Endothelial cell of umbilical vein (primary cell): ENCODE data around the gene GNAL.

Experiments used
- EZH2 ChIP-seq: IDR thresholded peaks from 2 replicates; pipeline ENCODE4 v1.6.1; 2012; ENCODE audit warnings: borderline replicate concordance, low read depth, mild to moderate bottlenecking, moderate library complexity, low read length, inconsistent platforms; ENCODE audit not compliant: severe bottlenecking
- FOS ChIP-seq: IDR thresholded peaks from 2 replicates; pipeline ENCODE4 v1.6.1; 2011; ENCODE audit warnings: mild to moderate bottlenecking, low read length, moderate library complexity, borderline replicate concordance; ENCODE audit not compliant: insufficient read depth
- GATA2 ChIP-seq: IDR thresholded peaks from 2 replicates; pipeline ENCODE4 v1.7.0; 2011; ENCODE audit warnings: low read depth, mild to moderate bottlenecking, moderate library complexity, mixed read lengths, low read length; ENCODE audit not compliant: insufficient read length, insufficient read depth
- JUN ChIP-seq: IDR thresholded peaks from 2 replicates; pipeline ENCODE4 v1.6.1; 2011; ENCODE audit warnings: borderline replicate concordance, low read depth; ENCODE audit not compliant: insufficient read length, insufficient read depth
- MYC ChIP-seq: IDR thresholded peaks from one replicate; pipeline ENCODE4 v1.6.1; 2011; ENCODE audit warnings: mild to moderate bottlenecking, low read depth, low read length
- POLR2A ChIP-seq: IDR thresholded peaks from 2 replicates; pipeline ENCODE4 v1.6.1; 2012; ENCODE audit warnings: low read depth, mild to moderate bottlenecking, control low read depth, low read length
- POLR2AphosphoS5 ChIP-seq: IDR thresholded peaks from 2 replicates; pipeline ENCODE4 v1.6.1; 2012; ENCODE audit warnings: low read depth, mild to moderate bottlenecking, control low read depth, low read length, moderate library complexity; ENCODE audit not compliant: insufficient read depth
- TF ChIP-seq, protein P1 (sequence below), 2 donors: IDR thresholded peaks; 1 replicate in 1 of 2; 2 replicates in 1 of 2; pipeline ENCODE4 v1.5.1; 2011; ENCODE audit warnings: low read length in 2 of 2, mild to moderate bottlenecking in 2 of 2, moderate library complexity in 2 of 2, control low read depth in 1 of 2, inconsistent platforms in 1 of 2, low read depth in 1 of 2; ENCODE audit not compliant: insufficient read depth in 1 of 2; ENCODE audit errors: extremely low read depth in 1 of 2
- TF ChIP-seq, protein P2 (sequence below): IDR thresholded peaks from 2 replicates; pipeline ENCODE4 v1.6.1; 2011; ENCODE audit not compliant: insufficient read depth, insufficient read length

DNA sequence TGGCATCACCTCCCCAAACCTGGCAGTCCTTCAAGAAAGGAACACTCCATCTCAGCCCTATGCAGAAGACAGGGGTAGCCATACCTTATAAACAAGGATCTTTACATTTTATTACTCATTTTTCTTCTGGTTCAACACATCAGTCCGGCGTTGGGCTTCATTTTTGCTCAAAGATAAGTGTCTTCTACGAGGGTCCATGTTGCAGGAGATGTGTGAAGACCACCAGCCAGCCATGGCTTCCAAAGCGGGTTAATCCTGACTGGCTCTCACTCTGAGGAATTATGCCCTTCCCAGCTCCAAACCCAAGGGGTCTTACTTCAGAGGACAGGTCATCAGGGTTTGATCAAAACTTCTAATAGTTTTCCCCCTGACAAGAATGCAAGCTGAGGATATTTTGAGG is 23.9 kb upstream of the GNAL start:
- TF ChIP-seq, protein P1, sequence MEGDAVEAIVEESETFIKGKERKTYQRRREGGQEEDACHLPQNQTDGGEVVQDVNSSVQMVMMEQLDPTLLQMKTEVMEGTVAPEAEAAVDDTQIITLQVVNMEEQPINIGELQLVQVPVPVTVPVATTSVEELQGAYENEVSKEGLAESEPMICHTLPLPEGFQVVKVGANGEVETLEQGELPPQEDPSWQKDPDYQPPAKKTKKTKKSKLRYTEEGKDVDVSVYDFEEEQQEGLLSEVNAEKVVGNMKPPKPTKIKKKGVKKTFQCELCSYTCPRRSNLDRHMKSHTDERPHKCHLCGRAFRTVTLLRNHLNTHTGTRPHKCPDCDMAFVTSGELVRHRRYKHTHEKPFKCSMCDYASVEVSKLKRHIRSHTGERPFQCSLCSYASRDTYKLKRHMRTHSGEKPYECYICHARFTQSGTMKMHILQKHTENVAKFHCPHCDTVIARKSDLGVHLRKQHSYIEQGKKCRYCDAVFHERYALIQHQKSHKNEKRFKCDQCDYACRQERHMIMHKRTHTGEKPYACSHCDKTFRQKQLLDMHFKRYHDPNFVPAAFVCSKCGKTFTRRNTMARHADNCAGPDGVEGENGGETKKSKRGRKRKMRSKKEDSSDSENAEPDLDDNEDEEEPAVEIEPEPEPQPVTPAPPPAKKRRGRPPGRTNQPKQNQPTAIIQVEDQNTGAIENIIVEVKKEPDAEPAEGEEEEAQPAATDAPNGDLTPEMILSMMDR (IDR thresholded peaks at IDR 0.05; ENCODE audit: extremely low read depth in 1 of 2, insufficient read depth in 1 of 2, low read depth in 1 of 2, low read length in 2 of 2): no peak
- no peak for TF ChIP-seq POLR2A
- no peak for TF ChIP-seq JUN
- no peak for TF ChIP-seq EZH2
- no peak for TF ChIP-seq POLR2AphosphoS5
- TF ChIP-seq, protein P2, sequence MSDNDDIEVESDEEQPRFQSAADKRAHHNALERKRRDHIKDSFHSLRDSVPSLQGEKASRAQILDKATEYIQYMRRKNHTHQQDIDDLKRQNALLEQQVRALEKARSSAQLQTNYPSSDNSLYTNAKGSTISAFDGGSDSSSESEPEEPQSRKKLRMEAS: no peak
- no peak for TF ChIP-seq MYC
- no peak for TF ChIP-seq GATA2
- no peak for TF ChIP-seq FOS
